LNCAP (cell line): ENCODE data around the gene SEH1L.

Experiments
- CTCF ChIP-seq: fragments of 450-650 bp; IDR thresholded peaks from 2 replicates; pipeline ENCODE4 v1.5.1; 2017; ENCODE audit warnings: mild to moderate bottlenecking

The SEH1L gene

GRCh38 chr18:12929477-12930083 is 18.2 kb upstream of the SEH1L start:
- TF ChIP-seq CTCF: no peak

GRCh38 chr18:12930376-12930775 is 17.4 kb upstream of the SEH1L start:
- no peak for TF ChIP-seq CTCF

- TF ChIP-seq CTCF: no peak
Observed at GRCh38 chr18:12930908-12931307, 16.9 kb upstream of the SEH1L start.

- TF ChIP-seq CTCF: no peak
Observed at GRCh38 chr18:12933327-12933726, 14.5 kb upstream of the SEH1L start.

- TF ChIP-seq CTCF: peak; percentile 96
Observed at GRCh38 chr18:12934454-12935071, 13.2 kb upstream of the SEH1L start.

GRCh38 chr18:12939162-12939561 is 8.6 kb upstream of the SEH1L start:
- TF ChIP-seq CTCF: no peak

- TF ChIP-seq CTCF: no peak
Observed at GRCh38 chr18:12943215-12943614, 4.6 kb upstream of the SEH1L start.
